Stomach (tissue), 9 donors: ENCODE data around the gene CYP2W1. TPM values are rescaled to one million over a fixed set of nuclear protein-coding genes. Genes with fewer than 3 reads are reported as not detected.
A peak's percentile ranks its signal among the peaks of the same experiment; 100 is the strongest.
"Not testable (repeated sequence)": the region's sequence is repeated elsewhere in the genome, so short reads cannot be mapped to it uniquely, and the experiment has no call there.

Source experiments
- DNase-seq, 2 donors: peaks; one replicate each; pipeline versions ENCODE4 v3.0.0 to v3.0.0-alpha.2; 2013 to 2019
- H3K27ac ChIP-seq, 5 donors: fragments of 200-600 bp in 4 of 5; sonication (generic) in 4 of 5; one replicate each; pipeline ENCODE4 v1.5.1; 2013 to 2019; ENCODE audit warnings: mild to moderate bottlenecking in 1 of 5, moderate library complexity in 1 of 5
- H3K27me3 ChIP-seq, 3 donors: fragments of 200-600 bp; sonication (generic); one replicate each; pipeline ENCODE4 v1.5.1; 2017 to 2019; ENCODE audit warnings: mixed run types in 1 of 3
- H3K36me3 ChIP-seq, 4 donors: fragments of 200-600 bp; sonication (generic); 1 replicate in 3 of 4; 2 replicates in 1 of 4; pipeline ENCODE4 v1.5.1; 2016 to 2019
- H3K4me1 ChIP-seq, 4 donors: fragments of 200-600 bp; sonication (generic); one replicate each; pipeline ENCODE4 v1.5.1; 2016 to 2019
- H3K4me3 ChIP-seq, 4 donors: fragments of 200-600 bp; sonication (generic) in 3 of 4; one replicate each; pipeline ENCODE4 v1.5.1; 2016 to 2019; ENCODE audit warnings: mild to moderate bottlenecking in 1 of 4
- H3K9me3 ChIP-seq, 4 donors: fragments of 200-600 bp; sonication (generic); one replicate each; pipeline ENCODE4 v1.5.1; 2016 to 2019
- EP300 ChIP-seq: sonication (generic); formaldehyde crosslinking; IDR thresholded peaks from one replicate; pipeline ENCODE4 v1.6.1; 2017; ENCODE audit warnings: antibody characterized with exemption
- POLR2A ChIP-seq, 4 donors: fragments of 450-650 bp; IDR thresholded peaks; one replicate each; pipeline ENCODE4 v1.6.1; 2016; ENCODE audit warnings: antibody characterized with exemption in 4 of 4, control low read depth in 2 of 4, mild to moderate bottlenecking in 1 of 4, moderate library complexity in 1 of 4
- POLR2AphosphoS5 ChIP-seq, 3 donors: sonication (generic); formaldehyde crosslinking; IDR thresholded peaks; one replicate each; pipeline ENCODE4 v1.6.1; 2016; ENCODE audit warnings: antibody characterized with exemption in 3 of 3
- WGBS, 5 donors: extraction: QIAGEN DNeasy Blood & Tissue Kit in 3 of 5; methylation state at CpG; one replicate each; pipeline versions ENCODE4 v1.1.5 to v1.1.7; 2013 to 2018; 5-methylcytosine and 5-hydroxymethylcytosine counted together
- intact Hi-C: fragments of 100-400 bp; cut with DNase I; formaldehyde crosslinking; loops from one replicate; pipeline ENCODE4 v1.15.1; 2023; ENCODE audit warnings: low total_unique reads
- polyA plus RNA-seq, 3 donors: library from polyadenylated mRNA; stranded (reverse); fragments of 200-250 nt; gene quantifications; one replicate each; pipeline ENCODE4 v1.2.3, GENCODE V29; 2013
- total RNA-seq, 5 donors: library from RNA; depleted of rRNA; stranded (reverse); fragments of >200 nt; gene quantifications; one replicate each; pipeline versions ENCODE4 v1.1.0 to v1.2.3, GENCODE V29; 2014 to 2016
- TF ChIP-seq, protein P1 (sequence below), 7 experiments: fragments of 450-650 bp in 4 of 7; fragments of 200-600 bp in 3 of 7; sonication (generic) in 3 of 7; IDR thresholded peaks; one replicate each; pipeline ENCODE4 v1.5.1; 2016 to 2019; ENCODE audit warnings: antibody characterized with exemption in 7 of 7, control low read depth in 2 of 7, mild to moderate bottlenecking in 1 of 7
- donor health status: healthy with polysubstance abuse.
- donor health status: Bipolar disorder and iron deficiency.
- donor health status: healthy.

CYP2W1 gene
- total and polyA plus RNA-seq, 8 donors = 0.31 to 7.0 (median 0.65) TPM; not detected in 5

DNA sequence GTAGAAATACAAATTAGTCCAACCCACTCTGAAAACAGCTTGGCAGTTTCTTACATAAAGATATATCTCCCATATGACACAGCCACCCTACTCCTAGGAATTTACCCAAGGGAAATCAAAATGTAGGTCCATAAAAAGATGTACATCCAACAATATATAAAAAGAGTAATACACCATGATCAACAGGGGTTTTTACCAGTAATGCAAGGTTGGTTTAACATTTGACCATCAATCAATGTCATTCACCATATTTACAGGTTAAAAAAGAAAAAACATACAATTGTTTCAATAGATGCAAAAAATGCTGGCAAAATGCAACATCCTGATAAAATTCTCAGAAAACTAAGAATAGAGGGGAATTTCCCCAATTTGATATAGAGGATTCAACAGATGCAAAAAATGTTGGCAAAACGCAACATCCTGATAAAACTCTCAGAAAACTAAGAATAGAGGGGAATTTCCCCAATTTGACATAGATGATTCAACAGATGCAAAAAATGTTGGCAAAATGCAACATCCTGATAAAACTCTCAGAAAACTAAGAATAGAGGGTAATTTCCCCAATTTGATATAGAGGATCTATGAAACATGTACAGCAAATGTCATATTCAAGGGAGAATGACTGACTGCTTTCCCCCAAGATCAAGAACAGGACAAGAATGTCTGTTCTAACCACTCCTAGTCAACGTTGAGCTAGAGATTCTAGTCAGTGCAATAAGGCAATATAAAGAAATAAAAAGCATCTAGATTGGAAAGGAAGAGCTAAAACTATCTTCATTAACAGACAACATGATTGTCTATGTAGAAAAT, 42.2 kb upstream of the CYP2W1 start:
- intact Hi-C loops = no loop called here
- WGBS, 5 donors = 55 to 75% (median 62%) methylated on average over 2 of the region's 2 CpGs
- no peak overlapping the region for H3K27ac ChIP-seq
- H3K4me1 ChIP-seq = peaks cover 0 to 19% (median 5%) of the 10 kb centered on the region in 4 donors
- DNase-seq = no peak
- no peak overlapping the region for H3K4me3 ChIP-seq
- H3K36me3 ChIP-seq = peaks cover 0 to 13% (median 0%) of the 10 kb centered on the region in 4 donors
- TF ChIP-seq POLR2AphosphoS5 (IDR thresholded peaks at IDR 0.05) = no peak
- H3K27me3 ChIP-seq = no peaks in the 10 kb centered on the region
- H3K9me3 ChIP-seq = peaks cover 0 to 8% (median 0%) of the 10 kb centered on the region in 4 donors

DNA sequence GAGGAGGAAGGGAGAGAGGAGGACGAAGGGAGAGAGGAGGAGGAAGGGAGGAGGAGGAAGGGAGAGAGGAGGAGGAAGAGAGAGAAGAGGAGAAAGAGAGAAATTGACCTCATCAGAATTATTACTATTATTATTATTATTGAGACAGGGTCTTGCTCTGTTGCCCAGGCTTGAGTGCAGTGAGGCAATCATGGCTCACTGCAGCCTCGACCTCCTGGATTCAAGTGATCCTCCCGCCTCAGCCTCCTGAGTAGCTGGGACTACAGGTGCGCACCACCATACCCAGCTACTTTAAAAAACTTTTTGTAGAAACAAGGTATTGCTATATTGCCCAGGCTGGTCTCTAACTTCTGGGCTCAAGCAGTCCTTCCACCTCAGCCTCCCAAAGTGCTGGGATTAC, 39.2 kb upstream of the CYP2W1 start:
- H3K9me3 ChIP-seq, H3K4me3 ChIP-seq, H3K27ac ChIP-seq, H3K27me3 ChIP-seq, intact Hi-C loops, H3K36me3 ChIP-seq, DNase-seq: not testable (repeated sequence)
- H3K4me1 ChIP-seq = peaks cover 0 to 27% (median 10%) of the 10 kb centered on the region in 4 donors
- WGBS, 5 donors = 79 to 93% (median 88%) methylated on average over 4 of the region's 4 CpGs

DNA sequence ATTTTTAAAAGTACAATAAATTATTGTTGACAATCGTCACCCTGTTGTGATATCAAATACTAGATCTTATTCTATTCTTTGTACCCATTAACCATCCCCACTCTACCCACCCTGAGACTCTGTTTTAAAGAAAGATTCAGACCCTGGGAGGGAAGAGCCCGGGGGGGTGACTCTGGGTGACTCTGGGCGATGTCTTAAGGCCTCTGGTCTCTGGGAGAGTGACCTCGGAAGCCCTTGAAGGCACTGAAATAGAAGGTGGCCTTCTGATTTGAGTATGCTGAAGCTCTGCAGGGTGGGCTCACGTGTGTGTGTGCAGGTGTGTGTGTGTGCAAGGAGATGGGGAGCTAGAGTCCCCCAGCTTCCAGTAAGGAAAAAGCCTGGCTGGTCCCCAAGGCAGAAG, 38.2 kb upstream of the CYP2W1 start:
- intact Hi-C loops = no loop called here
- H3K36me3 ChIP-seq = peaks cover 0 to 5% (median 0%) of the 10 kb centered on the region in 4 donors
- H3K9me3 ChIP-seq = peaks cover 0 to 8% (median 0%) of the 10 kb centered on the region in 4 donors
- 45 to 75% (median 52%) methylated on average over 5 of the region's 5 CpGs for WGBS, 5 donors
- H3K27me3 ChIP-seq = peaks cover 0 to 6% (median 0%) of the 10 kb centered on the region in 3 donors
- DNase-seq = no peak
- TF ChIP-seq, protein P1, sequence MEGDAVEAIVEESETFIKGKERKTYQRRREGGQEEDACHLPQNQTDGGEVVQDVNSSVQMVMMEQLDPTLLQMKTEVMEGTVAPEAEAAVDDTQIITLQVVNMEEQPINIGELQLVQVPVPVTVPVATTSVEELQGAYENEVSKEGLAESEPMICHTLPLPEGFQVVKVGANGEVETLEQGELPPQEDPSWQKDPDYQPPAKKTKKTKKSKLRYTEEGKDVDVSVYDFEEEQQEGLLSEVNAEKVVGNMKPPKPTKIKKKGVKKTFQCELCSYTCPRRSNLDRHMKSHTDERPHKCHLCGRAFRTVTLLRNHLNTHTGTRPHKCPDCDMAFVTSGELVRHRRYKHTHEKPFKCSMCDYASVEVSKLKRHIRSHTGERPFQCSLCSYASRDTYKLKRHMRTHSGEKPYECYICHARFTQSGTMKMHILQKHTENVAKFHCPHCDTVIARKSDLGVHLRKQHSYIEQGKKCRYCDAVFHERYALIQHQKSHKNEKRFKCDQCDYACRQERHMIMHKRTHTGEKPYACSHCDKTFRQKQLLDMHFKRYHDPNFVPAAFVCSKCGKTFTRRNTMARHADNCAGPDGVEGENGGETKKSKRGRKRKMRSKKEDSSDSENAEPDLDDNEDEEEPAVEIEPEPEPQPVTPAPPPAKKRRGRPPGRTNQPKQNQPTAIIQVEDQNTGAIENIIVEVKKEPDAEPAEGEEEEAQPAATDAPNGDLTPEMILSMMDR (IDR thresholded peaks at IDR 0.05) = no peak
- no peak for TF ChIP-seq POLR2AphosphoS5 (IDR thresholded peaks at IDR 0.05)
- TF ChIP-seq POLR2A (IDR thresholded peaks at IDR 0.05) = no peak
- TF ChIP-seq EP300 = no peak
- H3K27ac ChIP-seq = peak overlapping the region; percentile 77 to 90 (median 85)
- H3K4me3 ChIP-seq = peak overlapping the region; percentile 20 to 43 (median 28)
- peaks cover 0 to 36% (median 14%) of the 10 kb centered on the region in 4 donors for H3K4me1 ChIP-seq

DNA sequence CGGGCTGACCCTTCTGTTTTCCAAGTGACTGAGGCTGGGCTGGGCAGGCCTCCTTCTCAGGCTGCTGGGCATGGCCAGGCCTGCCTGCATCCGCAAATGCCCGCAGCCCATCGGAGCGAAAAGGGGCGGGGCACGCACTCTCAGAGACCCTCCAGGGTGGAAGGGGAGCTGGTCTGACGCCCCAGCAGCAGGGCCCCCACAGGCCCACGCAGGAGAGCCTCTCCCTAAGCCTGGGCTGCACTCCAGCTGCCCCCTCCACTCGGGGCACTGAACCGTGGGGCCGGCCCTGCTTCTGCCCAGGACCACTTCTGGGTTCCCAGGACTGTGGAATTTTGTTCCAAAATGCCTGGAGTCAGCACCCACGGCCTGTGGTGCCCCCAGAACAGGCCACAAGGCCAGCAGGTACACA, 37.8 kb upstream of the CYP2W1 start:
- H3K9me3 ChIP-seq = peaks cover 0 to 8% (median 0%) of the 10 kb centered on the region in 4 donors
- peak overlapping the region; percentile 77 to 90 (median 85) for H3K27ac ChIP-seq
- WGBS, 5 donors = 16 to 46% (median 31%) methylated on average over 4 to 13 of the region's 13 CpGs
- H3K4me1 ChIP-seq = peaks cover 0 to 40% (median 14%) of the 10 kb centered on the region in 4 donors
- peaks cover 0 to 8% (median 0%) of the 10 kb centered on the region in 4 donors for H3K36me3 ChIP-seq
- H3K27me3 ChIP-seq = peaks cover 0 to 8% (median 0%) of the 10 kb centered on the region in 3 donors
- DNase-seq = no peak
- intact Hi-C loops = no loop called here
- peak overlapping the region; percentile 20 to 43 (median 28) for H3K4me3 ChIP-seq
- TF ChIP-seq, protein P1 (IDR thresholded peaks at IDR 0.05) = no peak
- TF ChIP-seq POLR2AphosphoS5 (IDR thresholded peaks at IDR 0.05) = no peak
- TF ChIP-seq EP300 = no peak
- TF ChIP-seq POLR2A (IDR thresholded peaks at IDR 0.05) = no peak

DNA sequence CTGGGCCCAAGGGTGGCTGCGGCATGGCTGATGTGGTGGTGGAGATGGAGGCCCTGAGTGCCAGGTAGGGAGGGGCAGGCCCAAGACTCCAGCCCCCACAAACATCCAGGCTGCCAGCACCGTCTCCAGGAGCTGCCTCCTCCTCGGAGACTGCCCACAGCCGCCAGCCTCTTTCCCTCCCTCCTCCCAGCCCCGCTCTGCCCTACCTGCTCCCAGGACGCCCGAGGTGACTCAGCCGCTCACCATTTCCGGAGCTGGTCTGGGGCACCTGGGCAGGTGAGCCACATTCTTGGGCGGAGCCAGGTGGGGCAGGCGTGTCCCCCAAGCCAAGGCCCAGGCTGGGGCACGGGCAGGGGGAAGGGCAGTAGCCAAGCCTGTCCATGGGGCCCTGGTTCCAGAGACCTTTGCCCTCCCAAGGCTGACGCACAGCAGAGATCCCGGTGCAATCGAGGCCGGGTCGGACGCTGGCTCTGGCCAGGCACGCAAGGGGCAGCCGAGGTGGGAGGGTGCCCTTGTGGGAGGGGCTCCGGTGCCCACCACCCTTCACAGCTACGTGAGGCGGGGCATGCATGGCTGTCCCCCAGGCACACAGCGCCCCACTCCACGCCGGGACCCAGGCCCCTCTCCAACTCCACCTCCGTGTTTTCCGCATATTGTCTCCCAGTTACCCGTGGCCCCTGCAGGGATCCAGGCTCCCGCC, 37.3 kb upstream of the CYP2W1 start:
- Histone ChIP-seq H3K36me3 (peaks cover 0 to 8% (median 0%) of the 10 kb centered on the region in 4 donors), H3K4me1 (peaks cover 0 to 45% (median 14%) of the 10 kb centered on the region in 4 donors), H3K4me3 (peak overlapping the region; percentile 20 to 43 (median 28)), H3K27me3 (peaks cover 0 to 8% (median 0%) of the 10 kb centered on the region in 3 donors), H3K9me3 (peaks cover 0 to 5% (median 0%) of the 10 kb centered on the region in 4 donors), H3K27ac (peak overlapping the region; percentile 77 to 90 (median 85))
- TF ChIP-seq, protein P1 (IDR thresholded peaks at IDR 0.05) = no peak
- TF ChIP-seq POLR2A (IDR thresholded peaks at IDR 0.05) = peak in 2 of 4 donors; percentile 43 to 64
- TF ChIP-seq POLR2AphosphoS5 (IDR thresholded peaks at IDR 0.05) = peak in 2 of 3 donors; percentile 88 to 95
- no peak for TF ChIP-seq EP300
- 26 to 61% (median 36%) methylated on average over 21 to 30 of the region's 30 CpGs for WGBS, 5 donors
- intact Hi-C loops = no loop called here
- DNase-seq = peak; percentile 94 to 96
